SK-N-SH (cell line): ENCODE measurements around the gene ADAMTS5. TPM values are rescaled to one million over a fixed set of nuclear protein-coding genes. Genes with fewer than 3 reads are reported as not detected.

Experiments
- CTCF ChIA-PET: fragments of 300-600, 350-600 bp; formaldehyde crosslinking; extraction: SDS; loops from one replicate; lab custom pipeline; 2021; lab: Yijun Ruan, JAX
- POLR2A ChIA-PET: fragments of 350-600 bp; sonication (Branson Sonifier 250); formaldehyde crosslinking; extraction: SDS; loops from one replicate; lab custom pipeline; 2020; ENCODE audit warnings: antibody characterized with exemption, inconsistent platforms; lab: Yijun Ruan, JAX
- DNase-seq: peaks from one replicate; pipeline ENCODE4 v3.0.0; 2012
- H2AFZ ChIP-seq: fragments of 200-600 bp; sonication (generic); 2 replicates; pipeline ENCODE4 v1.8.1; 2016; ENCODE audit warnings: antibody characterized with exemption, mild to moderate bottlenecking, low read depth
- H3F3A ChIP-seq: fragments of 200-600 bp; sonication (generic); replicated peaks from 2 replicates; pipeline ENCODE3; 2016; ENCODE audit warnings: antibody characterized with exemption, mild to moderate bottlenecking; ENCODE audit not compliant: insufficient read depth
- H3K27ac ChIP-seq, 2 experiments: fragments of 200-500 bp in 1 of 2; fragments of 200-600 bp in 1 of 2; sonication (Bioruptor generic) in 1 of 2; sonication (generic), shearing (Covaris generic) in 1 of 2; 2 replicates each; pipeline versions ENCODE4 v1.5.1 to v1.6.1; 2014 to 2016; ENCODE audit warnings: low read depth in 2 of 2, inconsistent platforms in 1 of 2, low read length in 1 of 2, mild to moderate bottlenecking in 1 of 2, mixed read lengths in 1 of 2
- H3K27me3 ChIP-seq: fragments of 200-600 bp; sonication (generic), shearing (Covaris generic); 2 replicates; pipeline ENCODE4 v1.6.1; 2016; ENCODE audit warnings: mixed run types; ENCODE audit not compliant: insufficient read depth
- H3K36me3 ChIP-seq, 2 experiments: fragments of 200-500 bp in 1 of 2; fragments of 200-600 bp in 1 of 2; sonication (Bioruptor generic) in 1 of 2; sonication (generic) in 1 of 2; replicated peaks in 1 of 2; 2 replicates each; pipeline versions ENCODE3 to v1.5.1; 2014 to 2016; ENCODE audit warnings: low read length in 1 of 2, mild to moderate bottlenecking in 1 of 2; ENCODE audit not compliant: insufficient read depth in 2 of 2, control insufficient read depth in 1 of 2
- H3K4me1 ChIP-seq, 2 experiments: fragments of 200-500 bp in 1 of 2; fragments of 200-600 bp in 1 of 2; sonication (Bioruptor generic) in 1 of 2; sonication (generic), shearing (Covaris generic) in 1 of 2; 2 replicates each; pipeline versions ENCODE4 v1.5.1 to v1.6.1; 2014 to 2016; ENCODE audit warnings: low read depth in 1 of 2, low read length in 1 of 2, mixed run types in 1 of 2; ENCODE audit not compliant: insufficient read depth in 2 of 2, control insufficient read depth in 1 of 2
- H3K4me2 ChIP-seq: fragments of 200-600 bp; sonication (generic), shearing (Covaris generic); 2 replicates; pipeline ENCODE4 v1.6.1; 2017; ENCODE audit warnings: mixed run types
- H3K4me3 ChIP-seq, 2 experiments: fragments of 200-500 bp in 1 of 2; fragments of 200-600 bp in 1 of 2; sonication (Bioruptor generic) in 1 of 2; sonication (generic), shearing (Covaris generic) in 1 of 2; 2 replicates each; pipeline versions ENCODE4 v1.5.1 to v1.8.1; 2014 to 2016; ENCODE audit warnings: low read depth in 2 of 2, inconsistent platforms in 1 of 2, low read length in 1 of 2, mild to moderate bottlenecking in 1 of 2, mixed read lengths in 1 of 2, moderate library complexity in 1 of 2
- H3K79me2 ChIP-seq: fragments of 200-600 bp; sonication (generic); 2 replicates; pipeline ENCODE4 v1.8.1; 2017; ENCODE audit warnings: mild to moderate bottlenecking; ENCODE audit not compliant: insufficient read depth
- H3K9ac ChIP-seq: fragments of 200-600 bp; sonication (generic); 2 replicates; pipeline ENCODE4 v1.6.1; 2017; ENCODE audit warnings: mixed run types
- H3K9me2 ChIP-seq: fragments of 200-600 bp; sonication (generic); 2 replicates; pipeline ENCODE4 v1.6.1; 2017; ENCODE audit warnings: mixed run types
- H3K9me3 ChIP-seq: fragments of 200-600 bp; sonication (generic); 2 replicates; pipeline ENCODE4 v1.6.1; 2017; ENCODE audit warnings: mixed run types, mild to moderate bottlenecking, moderate library complexity
- H4K20me1 ChIP-seq: fragments of 200-600 bp; sonication (generic); 2 replicates; pipeline ENCODE4 v1.6.1; 2017; ENCODE audit warnings: mild to moderate bottlenecking, mixed run types; ENCODE audit not compliant: insufficient read depth
- EP300 ChIP-seq, 2 experiments: IDR thresholded peaks; 2 replicates each; pipeline versions ENCODE4 v1.4.0 to v1.6.1; 2012; ENCODE audit warnings: borderline replicate concordance in 1 of 2, low read depth in 1 of 2, low read length in 1 of 2
- GABPA ChIP-seq: IDR thresholded peaks from 2 replicates; pipeline ENCODE4 v1.4.0; 2012; ENCODE audit warnings: low read depth, mild to moderate bottlenecking
- IRF3 ChIP-seq: fragments of 150-350 bp; IDR thresholded peaks from 2 replicates; pipeline ENCODE4 v1.6.1; 2016; ENCODE audit warnings: mild to moderate bottlenecking, low read depth, low read length
- MAX ChIP-seq: IDR thresholded peaks from 2 replicates; pipeline ENCODE4 v1.4.0; 2012; ENCODE audit warnings: low read depth
- USF1 ChIP-seq: IDR thresholded peaks from 2 replicates; pipeline ENCODE4 v1.4.0; 2012; ENCODE audit warnings: low read depth, borderline replicate concordance
- WGBS: methylation state at CpG from one replicate; pipeline ENCODE4 v1.1.6; 2017; ENCODE audit warnings: low lambda C conversion rate; 5-methylcytosine and 5-hydroxymethylcytosine counted together
- polyA plus RNA-seq, 3 experiments: library from polyadenylated mRNA; depleted of rRNA; stranded (reverse); fragments of >200 nt; gene quantifications; 2 replicates each; pipeline ENCODE4 v1.2.3, GENCODE V29; 2012
- TF ChIP-seq, protein P1 (sequence below): IDR thresholded peaks from 2 replicates; pipeline ENCODE4 v1.4.0; 2012; ENCODE audit warnings: low read depth, borderline replicate concordance

ADAMTS5 gene
- polyA plus RNA-seq, 1 of the 3 experiments (the other 2 are of a cell fraction), result 0.90 TPM

DNA sequence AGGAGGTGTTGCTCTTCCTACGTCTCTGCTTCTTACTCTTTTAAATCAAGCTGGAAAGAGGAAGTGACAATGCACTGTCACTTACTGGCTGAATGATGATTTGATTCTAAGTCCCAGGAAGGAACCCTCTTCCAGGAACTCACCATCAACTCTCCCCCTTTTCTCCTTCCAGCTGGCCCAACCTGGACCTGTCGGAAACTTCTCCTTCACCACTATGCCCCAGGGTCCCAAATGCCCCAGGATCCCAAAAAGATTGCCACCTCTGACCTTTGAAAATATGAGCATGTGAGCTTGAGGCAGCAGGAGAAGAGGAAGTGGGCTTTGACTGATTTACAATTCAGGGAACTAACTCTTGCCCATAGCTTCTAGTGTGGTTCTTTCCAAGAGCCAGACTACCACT is 5.3 kb upstream of the ADAMTS5 start:
- no peaks in the 10 kb centered on the region for H4K20me1 ChIP-seq
- H3K4me3 ChIP-seq, result no peak overlapping the region
- H3K9ac ChIP-seq, result no peak overlapping the region
- no peaks in the 10 kb centered on the region for H3K9me3 ChIP-seq
- H3F3A ChIP-seq, result no peaks in the 10 kb centered on the region
- no peaks in the 10 kb centered on the region for H3K79me2 ChIP-seq
- no peak overlapping the region for H2AFZ ChIP-seq
- CTCF ChIA-PET, result no interaction called here
- POLR2A ChIA-PET, result no interaction called here
- WGBS, result 69% methylated on average over 2 of the region's 2 CpGs
- H3K4me2 ChIP-seq, result no peak overlapping the region
- no peaks in the 10 kb centered on the region for H3K36me3 ChIP-seq
- no peaks in the 10 kb centered on the region for H3K27me3 ChIP-seq
- no peaks in the 10 kb centered on the region; a peak in 1 of 4 replicates for H3K4me1 ChIP-seq
- H3K27ac ChIP-seq, result no peak overlapping the region
- no peak for DNase-seq
- TF ChIP-seq, protein P1, sequence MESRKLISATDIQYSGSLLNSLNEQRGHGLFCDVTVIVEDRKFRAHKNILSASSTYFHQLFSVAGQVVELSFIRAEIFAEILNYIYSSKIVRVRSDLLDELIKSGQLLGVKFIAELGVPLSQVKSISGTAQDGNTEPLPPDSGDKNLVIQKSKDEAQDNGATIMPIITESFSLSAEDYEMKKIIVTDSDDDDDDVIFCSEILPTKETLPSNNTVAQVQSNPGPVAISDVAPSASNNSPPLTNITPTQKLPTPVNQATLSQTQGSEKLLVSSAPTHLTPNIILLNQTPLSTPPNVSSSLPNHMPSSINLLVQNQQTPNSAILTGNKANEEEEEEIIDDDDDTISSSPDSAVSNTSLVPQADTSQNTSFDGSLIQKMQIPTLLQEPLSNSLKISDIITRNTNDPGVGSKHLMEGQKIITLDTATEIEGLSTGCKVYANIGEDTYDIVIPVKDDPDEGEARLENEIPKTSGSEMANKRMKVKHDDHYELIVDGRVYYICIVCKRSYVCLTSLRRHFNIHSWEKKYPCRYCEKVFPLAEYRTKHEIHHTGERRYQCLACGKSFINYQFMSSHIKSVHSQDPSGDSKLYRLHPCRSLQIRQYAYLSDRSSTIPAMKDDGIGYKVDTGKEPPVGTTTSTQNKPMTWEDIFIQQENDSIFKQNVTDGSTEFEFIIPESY, result no peak
- TF ChIP-seq EP300 (IDR thresholded peaks at IDR 0.05; ENCODE audit: borderline replicate concordance in 1 of 2, low read depth in 1 of 2, low read length in 1 of 2), result no peak
- H3K9me2 ChIP-seq, result no peaks in the 10 kb centered on the region

DNA sequence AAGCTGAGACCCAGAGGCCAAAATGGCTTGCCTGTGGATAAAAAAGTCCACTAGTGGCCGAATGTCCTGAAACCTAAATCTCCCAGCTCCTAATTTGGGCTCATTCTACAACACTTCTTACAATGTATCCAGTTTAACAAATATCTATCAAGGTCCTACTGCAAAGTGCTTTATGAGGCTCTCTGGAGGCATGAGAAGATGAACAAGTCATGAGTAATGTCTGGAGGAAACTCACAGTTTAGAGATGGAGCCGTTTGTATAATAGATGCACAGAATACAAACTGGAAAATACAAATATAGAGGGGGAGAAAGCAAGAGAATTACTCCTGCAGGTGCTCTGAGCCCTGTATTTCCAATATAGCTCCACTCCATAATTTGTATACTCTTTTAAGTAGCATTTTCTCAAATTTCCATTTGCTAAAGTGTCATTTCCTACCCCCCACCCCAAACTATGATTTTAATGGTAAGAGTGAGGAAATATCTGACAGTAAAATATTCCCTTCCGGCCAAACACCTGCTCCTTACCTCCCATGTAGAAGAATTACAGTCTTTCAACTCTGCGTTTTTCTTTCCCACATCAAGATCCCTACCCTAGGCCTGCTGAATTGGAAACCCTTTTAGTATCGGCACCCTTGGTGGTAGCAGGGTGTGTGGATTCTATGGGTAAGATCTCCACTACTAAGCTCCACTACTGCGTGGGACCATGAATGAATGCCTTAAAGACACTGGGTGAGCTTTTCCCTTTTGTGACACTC is 3.3 kb upstream of the ADAMTS5 start:
- no peaks in the 10 kb centered on the region for H4K20me1 ChIP-seq
- no peaks in the 10 kb centered on the region for H3F3A ChIP-seq
- H3K27me3 ChIP-seq, result no peaks in the 10 kb centered on the region
- H3K36me3 ChIP-seq, result no peaks in the 10 kb centered on the region
- ChIA-PET CTCF (interaction anchor here (0.8 to 0.9 kb wide), 2 partner anchors 9 to 11 kb away, joined by 3 read pairs; no protein-coding TSS in a partner anchor), POLR2A (no interaction called here)
- no peak overlapping the region for H3K4me2 ChIP-seq
- no peak overlapping the region for H3K9ac ChIP-seq
- no peaks in the 10 kb centered on the region for H3K79me2 ChIP-seq
- no peak overlapping the region for H2AFZ ChIP-seq
- DNase-seq, result no peak
- H3K9me3 ChIP-seq, result no peaks in the 10 kb centered on the region
- WGBS, result 76% methylated on average over 6 of the region's 6 CpGs
- no peak for TF ChIP-seq USF1
- no peak for TF ChIP-seq MAX
- no peak for TF ChIP-seq GABPA
- no peak for TF ChIP-seq IRF3
- H3K27ac ChIP-seq, result no peak overlapping the region
- H3K9me2 ChIP-seq, result no peaks in the 10 kb centered on the region
- peaks cover 0 to 4% of the 10 kb centered on the region in 2 experiments; a peak in 1 of 4 replicates for H3K4me1 ChIP-seq
- no peak overlapping the region for H3K4me3 ChIP-seq
